Activated CD8-positive, alpha-beta memory T cell treated with anti-CD3 and anti-CD28 coated beads for 36 hours (primary cell): ENCODE results near the gene PLD2. TPM values are rescaled to one million over a fixed set of nuclear protein-coding genes. Genes with fewer than 3 reads are reported as not detected.

ENCODE experiments used
- CTCF ChIA-PET: fragments of 350-600 bp; sonication (Branson Sonifier 250); formaldehyde crosslinking; loops from one replicate; lab custom pipeline; 2021; ENCODE audit warnings: antibody characterized with exemption; lab: Charles Lee
- POLR2A ChIA-PET: fragments of 350-600 bp; sonication (Branson Sonifier 250); formaldehyde crosslinking; loops from one replicate; lab custom pipeline; 2021; ENCODE audit warnings: antibody characterized with exemption; lab: Charles Lee
- total RNA-seq, 2 experiments: library from RNA; stranded (reverse); gene quantifications; one replicate each; pipeline ENCODE4 v1.2.3, GENCODE V29; 2021

PLD2 gene
- total RNA-seq, 2 experiments from 2014 or later, result 10.0 to 12.6 TPM

- ChIA-PET CTCF (no interaction called here), POLR2A (no interaction called here)
Observed at GRCh38 chr17:4818276-4818675, 11.3 kb downstream of the PLD2 start.

GRCh38 chr17:4822835-4823234 lies 15.9 kb downstream of the PLD2 start:
- ChIA-PET CTCF (no interaction called here), POLR2A (no interaction called here)

GRCh38 chr17:4823373-4824089 lies 16.6 kb downstream of the PLD2 start:
- ChIA-PET POLR2A (no interaction called here), CTCF (interaction anchor here (1.4 kb wide), 1 partner anchor 208 kb away, joined by 3 read pairs; no protein-coding TSS in a partner anchor)

- POLR2A ChIA-PET, result no interaction called here
- CTCF ChIA-PET, result interaction anchor here (0.6 kb wide), 1 partner anchor 30 kb away, joined by 3 read pairs; no protein-coding TSS in a partner anchor
Observed at GRCh38 chr17:4827399-4827798, 20.4 kb downstream of the PLD2 start.

GRCh38 chr17:4832829-4833177 lies 25.9 kb downstream of the PLD2 start:
- POLR2A ChIA-PET, result interaction anchor here (0.6 to 0.7 kb wide), 2 partner anchors 37 to 43 kb away, joined by 3 read pairs; partner anchors contain the start of gene PSMB6
- CTCF ChIA-PET, result interaction anchor here (1.0 kb wide), 1 partner anchor 118 kb away, joined by 3 read pairs; no protein-coding TSS in a partner anchor

GRCh38 chr17:4833178-4833940 lies 26.4 kb downstream of the PLD2 start, which contains the start of gene MINK1:
TSS of gene MINK1 (plus strand) at chr17:4833340. CDS start at chr17:4833584, 244 bp downstream.
- ChIA-PET CTCF (interaction anchor here (0.8 to 1.3 kb wide), 3 partner anchors 9 to 118 kb away, joined by 3 to 4 read pairs (median 4); no protein-coding TSS in a partner anchor), POLR2A (interaction anchor here (0.6 to 0.7 kb wide), 2 partner anchors 38 to 43 kb away, joined by 3 read pairs; partner anchors contain the start of gene PSMB6)

- ChIA-PET CTCF (interaction anchor here (0.8 to 1.3 kb wide), 2 partner anchors 10 to 44 kb away, joined by 4 read pairs; no protein-coding TSS in a partner anchor), POLR2A (interaction anchor here (0.5 kb wide), 1 partner anchor 18 kb away, joined by 4 read pairs; no protein-coding TSS in a partner anchor)
Observed at GRCh38 chr17:4833941-4834680, 27.2 kb downstream of the PLD2 start.

- CTCF ChIA-PET, result interaction anchor here (0.8 kb wide), 1 partner anchor 10 kb away, joined by 4 read pairs; no protein-coding TSS in a partner anchor
Observed at GRCh38 chr17:4834681-4835020, 27.7 kb downstream of the PLD2 start.

GRCh38 chr17:4836221-4836620 lies 29.3 kb downstream of the PLD2 start:
- POLR2A ChIA-PET, result no interaction called here
- CTCF ChIA-PET, result interaction anchor here (0.5 kb wide), 1 partner anchor 250 kb away, joined by 3 read pairs; no protein-coding TSS in a partner anchor

More at GRCh38 chr17:4834681-4835020, 27.7 kb downstream of the PLD2 start:
- POLR2A ChIA-PET, result interaction anchor here (0.5 kb wide), 1 partner anchor 17 kb away, joined by 4 read pairs; no protein-coding TSS in a partner anchor

GRCh38 chr17:4837471-4838308 lies 30.7 kb downstream of the PLD2 start:
- ChIA-PET POLR2A (interaction anchor here (0.6 to 0.9 kb wide), 2 partner anchors 20 to 31 kb away, joined by 4 to 7 read pairs; partner anchors contain the start of gene PLD2), CTCF (interaction anchor here (1.4 kb wide), 1 partner anchor 49 kb away, joined by 4 read pairs; no protein-coding TSS in a partner anchor)

GRCh38 chr17:4838309-4838785 lies 31.4 kb downstream of the PLD2 start:
- POLR2A ChIA-PET, result interaction anchor here (0.9 kb wide), 1 partner anchor 32 kb away, joined by 7 read pairs; the partner anchor contains the start of gene PLD2
- CTCF ChIA-PET, result interaction anchor here (0.6 to 1.4 kb wide), 2 partner anchors 48 to 53 kb away, joined by 3 to 4 read pairs; no protein-coding TSS in a partner anchor

- ChIA-PET POLR2A (interaction anchor here (0.6 kb wide), 2 partner anchors 123 to 641 kb away, joined by 3 to 6 read pairs; no protein-coding TSS in a partner anchor), CTCF (no interaction called here)
Observed at GRCh38 chr17:4839221-4839620, 32.3 kb downstream of the PLD2 start.

- POLR2A ChIA-PET, result interaction anchor here (0.6 kb wide), 2 partner anchors 124 to 642 kb away, joined by 3 to 6 read pairs; no protein-coding TSS in a partner anchor
- CTCF ChIA-PET, result no interaction called here
Observed at GRCh38 chr17:4839965-4840892, 33.3 kb downstream of the PLD2 start.

GRCh38 chr17:4840893-4841242 lies 33.9 kb downstream of the PLD2 start:
- CTCF ChIA-PET, result no interaction called here
- POLR2A ChIA-PET, result no interaction called here

- ChIA-PET CTCF (no interaction called here), POLR2A (no interaction called here)
Observed at GRCh38 chr17:4842376-4842775, 35.4 kb downstream of the PLD2 start.

GRCh38 chr17:4843321-4844000 lies 36.5 kb downstream of the PLD2 start:
- POLR2A ChIA-PET, result no interaction called here
- CTCF ChIA-PET, result no interaction called here
